H9 (cell line): ENCODE data around the gene PIP5K1C. TPM values are rescaled to one million over a fixed set of nuclear protein-coding genes. Genes with fewer than 3 reads are reported as not detected.

Experiments used
- DNase-seq: peaks from one replicate; pipeline ENCODE4 v3.0.0-alpha.2; 2017
- H2AFZ ChIP-seq: one replicate; pipeline ENCODE4 v1.6.1; 2013; ENCODE audit warnings: mild to moderate bottlenecking, low read length, control low read depth, moderate library complexity
- H2AK5ac ChIP-seq: 2 replicates; pipeline ENCODE4 v1.6.1; 2013; ENCODE audit warnings: low read length, control low read depth, mixed read lengths; ENCODE audit not compliant: insufficient read length
- H2BK120ac ChIP-seq: one replicate; pipeline ENCODE4 v1.6.1; 2013; ENCODE audit warnings: low read depth, mild to moderate bottlenecking, low read length, control low read depth, inconsistent platforms; ENCODE audit not compliant: poor library complexity, severe bottlenecking
- H2BK12ac ChIP-seq: 2 replicates; pipeline ENCODE4 v1.6.1; 2013; ENCODE audit warnings: low read length, control low read depth, mixed read lengths, low read depth; ENCODE audit not compliant: insufficient read length
- H2BK15ac ChIP-seq: 2 replicates; pipeline ENCODE4 v1.6.1; 2013; ENCODE audit warnings: low read depth, low read length, control low read depth
- H2BK20ac ChIP-seq: one replicate; pipeline ENCODE4 v1.6.1; 2013; ENCODE audit warnings: low read depth, mild to moderate bottlenecking, low read length, control low read depth, inconsistent platforms; ENCODE audit not compliant: poor library complexity, severe bottlenecking
- H2BK5ac ChIP-seq: 2 replicates; pipeline ENCODE4 v1.6.1; 2013; ENCODE audit warnings: low read length, control low read depth, mixed read lengths; ENCODE audit not compliant: insufficient read length
- H3K14ac ChIP-seq: 2 replicates; pipeline ENCODE4 v1.6.1; 2013; ENCODE audit warnings: low read length, control low read depth; ENCODE audit not compliant: insufficient read depth
- H3K18ac ChIP-seq: 2 replicates; pipeline ENCODE4 v1.6.1; 2013; ENCODE audit warnings: low read depth, mild to moderate bottlenecking, mixed read lengths, low read length, control low read depth; ENCODE audit not compliant: insufficient read length
- H3K23ac ChIP-seq: 2 replicates; pipeline ENCODE4 v1.6.1; 2013; ENCODE audit warnings: low read length, control low read depth, mixed read lengths, low read depth; ENCODE audit not compliant: insufficient read length
- H3K23me2 ChIP-seq: 2 replicates; pipeline ENCODE4 v1.6.1; 2013; ENCODE audit warnings: low read depth, mild to moderate bottlenecking, mixed read lengths, low read length, control low read depth; ENCODE audit not compliant: insufficient read length, poor library complexity, severe bottlenecking
- H3K27ac ChIP-seq: 2 replicates; pipeline ENCODE4 v1.5.1; 2013; ENCODE audit warnings: low read length, control low read depth, mixed read lengths, low read depth; ENCODE audit not compliant: insufficient read length
- H3K27me3 ChIP-seq: 2 replicates; pipeline ENCODE4 v1.6.1; 2013; ENCODE audit warnings: low read length, control low read depth, inconsistent platforms; ENCODE audit not compliant: insufficient read depth
- H3K4ac ChIP-seq: 2 replicates; pipeline ENCODE4 v1.6.1; 2013; ENCODE audit warnings: low read depth, mild to moderate bottlenecking, control low read depth, inconsistent platforms, low read length, moderate library complexity
- H3K4me1 ChIP-seq: 2 replicates; pipeline ENCODE4 v1.6.1; 2013; ENCODE audit warnings: low read length, control low read depth, inconsistent platforms; ENCODE audit not compliant: insufficient read depth
- H3K4me2 ChIP-seq: 2 replicates; pipeline ENCODE4 v1.6.1; 2013; ENCODE audit warnings: low read length, control low read depth, mixed read lengths; ENCODE audit not compliant: insufficient read length, insufficient read depth
- H3K56ac ChIP-seq: 2 replicates; pipeline ENCODE4 v1.6.1; 2013; ENCODE audit warnings: low read depth, mild to moderate bottlenecking, mixed read lengths, low read length, control low read depth; ENCODE audit not compliant: insufficient read length
- H3K79me1 ChIP-seq: 2 replicates; pipeline ENCODE4 v1.6.1; 2013; ENCODE audit warnings: low read depth, mild to moderate bottlenecking, moderate library complexity, low read length, control low read depth, inconsistent platforms; ENCODE audit not compliant: insufficient read depth, poor library complexity, severe bottlenecking
- H3K79me2 ChIP-seq: 2 replicates; pipeline ENCODE4 v1.6.1; 2013; ENCODE audit warnings: low read length, control low read depth, inconsistent platforms; ENCODE audit not compliant: insufficient read depth
- H3K9ac ChIP-seq: 2 replicates; pipeline ENCODE4 v1.6.1; 2013; ENCODE audit warnings: low read length, control low read depth, mixed read lengths; ENCODE audit not compliant: insufficient read length; ENCODE audit errors: extremely low read depth
- H3K9me3 ChIP-seq: one replicate; pipeline ENCODE4 v1.6.1; 2013; ENCODE audit warnings: low read depth, low read length, inconsistent platforms; ENCODE audit not compliant: control insufficient read depth
- H3T11ph ChIP-seq: one replicate; pipeline ENCODE4 v1.6.1; 2013; ENCODE audit warnings: mild to moderate bottlenecking, low read length, control low read depth, inconsistent platforms
- H4K20me1 ChIP-seq: one replicate; pipeline ENCODE4 v1.6.1; 2013; ENCODE audit not compliant: control insufficient read depth, insufficient read length, insufficient read depth
- H4K5ac ChIP-seq: 2 replicates; pipeline ENCODE4 v1.6.1; 2013; ENCODE audit warnings: low read depth, mild to moderate bottlenecking, mixed read lengths, low read length, control low read depth; ENCODE audit not compliant: insufficient read length
- H4K8ac ChIP-seq: replicated peaks from 2 replicates; pipeline ENCODE4 v1.6.1; 2013; ENCODE audit warnings: low read length, control low read depth, mixed read lengths, low read depth; ENCODE audit not compliant: insufficient read length
- H4K91ac ChIP-seq: 2 replicates; pipeline ENCODE4 v1.6.1; 2013; ENCODE audit warnings: low read depth, mild to moderate bottlenecking, moderate library complexity, mixed read lengths, low read length, control low read depth; ENCODE audit not compliant: insufficient read length
- H3K27ac Mint-ChIP-seq, 3 experiments: 2 replicates in 2 of 3; 3 replicates in 1 of 3; pipeline ENCODE4 v1.8.0; 2020 to 2021; ENCODE audit warnings: mixed read lengths in 3 of 3, mild to moderate bottlenecking in 1 of 3, moderate library complexity in 1 of 3
- H3K27me3 Mint-ChIP-seq: 2 replicates; pipeline ENCODE4 v1.8.0; 2021; ENCODE audit warnings: low read depth, mild to moderate bottlenecking, moderate library complexity, mixed read lengths
- H3K36me3 Mint-ChIP-seq, 3 experiments: 2 replicates in 2 of 3; 3 replicates in 1 of 3; pipeline ENCODE4 v1.8.0; 2020 to 2021; ENCODE audit warnings: low read depth in 3 of 3, mixed read lengths in 3 of 3; ENCODE audit not compliant: insufficient read depth in 1 of 3
- H3K4me1 Mint-ChIP-seq, 2 experiments: 2 replicates each; pipeline ENCODE4 v1.8.0; 2020; ENCODE audit warnings: mixed read lengths in 2 of 2
- H3K4me3 Mint-ChIP-seq, 2 experiments: 2 replicates in 1 of 2; 3 replicates in 1 of 2; pipeline ENCODE4 v1.8.0; 2020 to 2021; ENCODE audit warnings: mild to moderate bottlenecking in 2 of 2, mixed read lengths in 2 of 2, moderate library complexity in 1 of 2
- H3K9me3 Mint-ChIP-seq, 2 experiments: 2 replicates in 1 of 2; 3 replicates in 1 of 2; pipeline ENCODE4 v1.8.0; 2020; ENCODE audit warnings: mild to moderate bottlenecking in 2 of 2, mixed read lengths in 2 of 2, moderate library complexity in 1 of 2
- CTCF ChIP-seq: fragments of 200-600 bp; sonication (generic); conservative IDR thresholded peaks from 3 replicates; pipeline ENCODE4 v1.8.0; 2021; ENCODE audit warnings: antibody characterized with exemption, mild to moderate bottlenecking
- WGBS: extraction: QIAGEN DNeasy Blood & Tissue Kit; methylation state at CpG from one replicate; pipeline ENCODE4 v1.1.7; 2013; ENCODE audit warnings: missing lambda C conversion rate, low lambda C conversion rate, mixed read lengths; ENCODE audit not compliant: insufficient read length; ENCODE audit errors: extremely low coverage; 5-methylcytosine and 5-hydroxymethylcytosine counted together
- total RNA-seq: library from RNA; stranded (reverse); gene quantifications from 2 replicates; pipeline ENCODE4 v1.2.1, GENCODE V29; 2021

PIP5K1C gene
- total RNA-seq, 1 experiment from 2014 or later, result 41.7 TPM

- H3K9ac ChIP-seq, result no peak within 1 kb of the TSS
- no peaks in the 10 kb centered on the region; the same call in 1 of the 2 replicates for H3K4me1 ChIP-seq
- no peak within 1 kb of the TSS for H3T11ph ChIP-seq
- H3K4ac ChIP-seq, result no peak within 1 kb of the TSS
- H3K79me1 ChIP-seq, result no peaks in the 10 kb centered on the region
- Mint-ChIP-seq H3K9me3 (peaks cover 0 to 4% of the 10 kb centered on the region in 2 experiments; a peak in 1 of 5 replicates), H3K4me1 (peaks cover 12% of the 10 kb centered on the region in 2 experiments), H3K36me3 (peaks cover 3 to 7% (median 4%) of the 10 kb centered on the region in 3 experiments; a peak in 6 of 7 replicates), H3K27ac (peak within 1 kb of the TSS in 1 of 3 experiments; percentile 84; a peak in 2 of 7 replicates), H3K27me3 (peaks cover 4% of the 10 kb centered on the region), H3K4me3 (peak within 1 kb of the TSS; percentile 58 to 79)
- H4K20me1 ChIP-seq, result no peaks in the 10 kb centered on the region
- H3K79me2 ChIP-seq, result no peaks in the 10 kb centered on the region
- no peak within 1 kb of the TSS for H2BK15ac ChIP-seq
- H2BK120ac ChIP-seq, result no peak within 1 kb of the TSS
- H2BK5ac ChIP-seq, result no peak within 1 kb of the TSS
- H3K27me3 ChIP-seq, result peaks cover 5% of the 10 kb centered on the region; the same call in 1 of the 2 replicates
- no peaks in the 10 kb centered on the region for H3K9me3 ChIP-seq
- no peak for TF ChIP-seq CTCF
- H3K23me2 ChIP-seq, result peaks cover 2% of the 10 kb centered on the region
- no CpG with 5 or more reads among the region's 46 CpGs for WGBS
- H3K14ac ChIP-seq, result no peak within 1 kb of the TSS
- no peak within 1 kb of the TSS for H2AK5ac ChIP-seq
- no peak within 1 kb of the TSS for H3K56ac ChIP-seq
- no peak within 1 kb of the TSS for H3K27ac ChIP-seq
- H3K23ac ChIP-seq, result no peak within 1 kb of the TSS
- H4K5ac ChIP-seq, result no peak within 1 kb of the TSS
- H2AFZ ChIP-seq, result no peak within 1 kb of the TSS
- peak; percentile 76 for DNase-seq
- no peak within 1 kb of the TSS for H4K91ac ChIP-seq
- H3K4me2 ChIP-seq, result peak within 1 kb of the TSS; percentile 56
- H3K18ac ChIP-seq, result no peak within 1 kb of the TSS
- no peak within 1 kb of the TSS for H2BK20ac ChIP-seq
- H2BK12ac ChIP-seq, result no peak within 1 kb of the TSS
- no peak within 1 kb of the TSS for H4K8ac ChIP-seq
Observed at GRCh38 chr19:3606690-3607289, 93.5 kb downstream of the PIP5K1C start, which contains the start of gene TBXA2R. TSS of gene TBXA2R (minus strand) at chr19:3606875. CDS start at chr19:3600634, 6,241 bp downstream.
